VCaP (cell line): ENCODE measurements around the gene NEK7.

Source experiments
- H3K27ac ChIP-seq: fragments of 450-650 bp; 2 replicates; pipeline ENCODE4 v1.5.1; 2017
- TF ChIP-seq, protein P1 (sequence below): fragments of 450-650 bp; conservative IDR thresholded peaks from 2 replicates; pipeline ENCODE4 v1.5.1; 2017; ENCODE audit warnings: mild to moderate bottlenecking, moderate library complexity

The NEK7 gene

DNA sequence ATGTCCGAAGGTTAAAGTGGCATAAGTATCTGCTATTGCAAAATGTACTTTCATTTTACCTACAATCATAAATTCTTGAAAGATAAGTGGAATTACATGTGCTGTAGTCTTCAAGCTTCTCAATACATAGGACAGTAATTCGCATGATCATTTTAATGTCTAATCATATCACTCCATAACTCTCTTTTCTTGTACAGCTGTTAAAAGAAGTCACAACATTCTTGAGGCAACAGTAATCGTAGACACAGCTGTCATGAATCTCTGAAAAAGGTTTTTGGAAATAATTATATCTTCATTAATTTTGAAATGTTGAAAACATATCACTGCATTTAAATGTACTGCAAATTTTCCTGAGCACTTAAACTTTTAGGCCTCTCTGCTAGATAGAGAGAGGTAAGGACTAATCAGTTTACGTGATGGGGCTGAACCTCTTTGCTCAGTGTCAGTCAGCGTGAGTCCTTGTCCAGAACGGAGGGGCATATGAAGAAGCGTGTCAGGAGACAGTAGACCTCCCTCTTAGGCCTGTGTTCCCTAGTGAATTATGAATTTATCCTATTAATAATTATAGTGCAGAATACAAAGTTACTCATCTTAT is 133.4 kb downstream of the NEK7 start:
- H3K27ac ChIP-seq, result no peak overlapping the region
- TF ChIP-seq, protein P1, sequence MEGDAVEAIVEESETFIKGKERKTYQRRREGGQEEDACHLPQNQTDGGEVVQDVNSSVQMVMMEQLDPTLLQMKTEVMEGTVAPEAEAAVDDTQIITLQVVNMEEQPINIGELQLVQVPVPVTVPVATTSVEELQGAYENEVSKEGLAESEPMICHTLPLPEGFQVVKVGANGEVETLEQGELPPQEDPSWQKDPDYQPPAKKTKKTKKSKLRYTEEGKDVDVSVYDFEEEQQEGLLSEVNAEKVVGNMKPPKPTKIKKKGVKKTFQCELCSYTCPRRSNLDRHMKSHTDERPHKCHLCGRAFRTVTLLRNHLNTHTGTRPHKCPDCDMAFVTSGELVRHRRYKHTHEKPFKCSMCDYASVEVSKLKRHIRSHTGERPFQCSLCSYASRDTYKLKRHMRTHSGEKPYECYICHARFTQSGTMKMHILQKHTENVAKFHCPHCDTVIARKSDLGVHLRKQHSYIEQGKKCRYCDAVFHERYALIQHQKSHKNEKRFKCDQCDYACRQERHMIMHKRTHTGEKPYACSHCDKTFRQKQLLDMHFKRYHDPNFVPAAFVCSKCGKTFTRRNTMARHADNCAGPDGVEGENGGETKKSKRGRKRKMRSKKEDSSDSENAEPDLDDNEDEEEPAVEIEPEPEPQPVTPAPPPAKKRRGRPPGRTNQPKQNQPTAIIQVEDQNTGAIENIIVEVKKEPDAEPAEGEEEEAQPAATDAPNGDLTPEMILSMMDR, result no peak

DNA sequence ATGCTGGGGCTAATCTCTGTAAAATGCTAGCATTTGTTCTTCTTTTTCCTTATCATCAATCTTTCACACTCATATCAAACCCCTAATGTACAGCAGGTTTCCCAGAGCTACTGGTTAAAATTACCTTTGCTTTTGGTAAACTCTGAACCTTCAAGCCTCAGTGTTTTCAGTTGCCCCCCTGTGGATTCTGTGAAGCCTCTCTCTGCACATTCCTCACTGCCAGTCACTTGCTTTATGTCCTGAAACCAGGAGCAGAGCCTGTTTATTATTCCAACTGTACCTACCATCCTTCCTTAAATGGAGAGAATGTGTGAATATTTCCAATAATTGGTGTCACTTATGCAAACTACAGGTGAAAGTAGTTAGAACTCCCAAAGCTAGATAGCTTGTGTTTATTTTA is 134.2 kb downstream of the NEK7 start:
- TF ChIP-seq, protein P1, result no peak
- H3K27ac ChIP-seq, result no peak overlapping the region

DNA sequence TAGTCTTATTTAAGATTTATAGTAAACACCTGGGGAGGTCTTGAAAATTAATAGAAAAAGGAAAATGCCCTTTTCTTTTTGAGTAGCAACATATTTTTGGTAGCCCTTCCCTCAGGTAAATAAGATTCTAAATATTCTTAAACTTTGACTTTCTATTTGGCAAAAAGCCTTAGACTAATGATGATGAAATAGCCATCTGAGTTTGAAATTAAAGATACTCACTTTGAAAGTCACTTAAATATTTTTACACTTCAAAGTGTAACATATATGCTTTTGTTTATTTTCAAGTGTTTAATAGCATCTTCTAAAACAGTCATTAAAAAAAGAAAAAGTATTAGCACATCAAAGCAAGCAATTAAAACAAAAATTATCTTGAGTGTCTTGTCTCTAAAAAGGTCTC is 135.1 kb downstream of the NEK7 start:
- TF ChIP-seq, protein P1, result no peak
- H3K27ac ChIP-seq, result no peak overlapping the region

DNA sequence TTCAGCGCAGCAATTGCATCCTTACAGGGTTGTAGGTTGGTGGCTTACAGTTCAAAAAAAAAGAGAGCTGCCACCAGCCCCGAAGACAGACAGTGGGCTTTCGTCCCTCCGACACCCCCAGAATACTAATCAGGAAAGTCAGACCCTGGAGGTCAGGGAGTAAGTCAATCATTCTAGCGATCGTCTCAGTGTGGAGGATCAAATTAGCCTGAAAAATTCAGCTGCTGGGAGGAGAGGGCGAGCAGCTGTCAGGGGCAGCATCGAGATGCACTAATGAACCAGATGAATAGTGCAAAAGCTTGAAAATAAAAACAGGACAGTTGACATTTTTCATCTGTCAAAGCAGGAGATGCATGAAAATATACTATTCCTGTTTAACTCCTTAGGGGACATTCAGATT is 138.4 kb downstream of the NEK7 start:
- TF ChIP-seq, protein P1, result no peak
- no peak overlapping the region for H3K27ac ChIP-seq

DNA sequence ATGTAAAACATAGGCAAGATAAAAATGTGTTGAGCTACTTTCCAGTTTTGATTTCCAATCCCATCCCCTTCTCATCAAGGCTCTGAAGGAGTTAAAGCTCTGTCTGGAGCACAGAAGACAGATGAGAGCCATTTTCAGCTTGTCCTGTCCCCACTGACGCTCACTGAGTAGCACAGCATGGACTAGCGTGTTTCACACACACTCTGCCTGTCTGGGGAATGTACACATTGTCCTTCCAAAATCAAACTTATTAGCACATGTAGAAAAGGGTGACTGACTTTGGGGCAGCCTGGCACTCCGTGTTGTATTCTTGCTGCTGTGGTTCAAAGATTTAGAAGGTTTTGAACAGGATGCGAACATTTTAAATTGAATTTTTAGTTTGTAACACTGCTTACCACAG is 139.2 kb downstream of the NEK7 start:
- no peak overlapping the region for H3K27ac ChIP-seq
- TF ChIP-seq, protein P1, result no peak

DNA sequence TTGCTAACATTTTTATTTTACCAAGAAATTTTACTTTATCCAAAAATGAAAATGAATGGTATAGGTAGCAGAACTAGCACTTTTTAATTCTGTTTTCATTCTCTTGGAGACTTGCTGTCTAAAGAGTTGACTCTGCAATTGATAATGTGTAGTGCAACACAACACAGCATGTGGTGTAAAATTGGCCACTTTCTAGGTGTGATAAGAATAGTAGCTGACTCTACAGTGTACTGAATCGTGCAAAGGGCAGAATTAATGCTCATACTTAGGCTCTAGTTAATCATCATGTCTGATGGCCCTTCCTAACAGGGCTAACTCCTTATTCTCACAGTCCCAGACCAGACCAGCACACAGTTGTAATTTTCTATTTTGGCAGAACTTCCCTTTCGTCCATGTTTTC is 140.5 kb downstream of the NEK7 start:
- H3K27ac ChIP-seq, result no peak overlapping the region
- TF ChIP-seq, protein P1, result no peak

DNA sequence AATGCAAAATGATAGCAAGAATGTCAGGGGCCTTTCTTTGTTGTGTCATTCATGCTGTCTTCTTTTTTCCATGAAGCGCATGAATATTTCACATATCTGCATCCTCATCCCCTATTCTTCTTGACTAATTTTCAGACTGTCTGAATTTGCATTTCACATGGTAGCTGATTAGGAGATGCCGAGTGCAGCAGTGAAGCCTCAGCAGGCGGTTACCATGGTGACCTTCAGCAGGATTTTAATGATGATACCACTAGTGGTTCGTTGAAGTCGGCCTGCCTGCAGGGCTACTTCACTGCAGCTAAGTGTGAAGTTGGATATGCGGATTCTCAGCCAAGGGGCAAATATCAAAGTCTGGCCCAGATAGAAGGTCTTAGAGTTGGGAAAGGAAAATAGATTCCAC is 141.8 kb downstream of the NEK7 start:
- TF ChIP-seq, protein P1, result no peak
- no peak overlapping the region for H3K27ac ChIP-seq
